ENCODE measurements around the gene CLECL1. TPM values are rescaled to one million over a fixed set of nuclear protein-coding genes. Genes with fewer than 3 reads are reported as not detected.
"Not testable (repeated sequence)": the region's sequence is repeated elsewhere in the genome, so short reads cannot be mapped to it uniquely, and the experiment has no call there.

CLECL1 gene
- total RNA-seq, 1 donor from 2014 or later: not detected

GRCh38 chr12:9718968-9719367 is 13.9 kb downstream of the CLECL1 start:
- no peak overlapping the region for H3K4me3 Mint-ChIP-seq (ENCODE audit: unreplicated experiment)
- H3K4me1 Mint-ChIP-seq (ENCODE audit: low read depth, unreplicated experiment): no peaks in the 10 kb centered on the region
- no peaks in the 10 kb centered on the region for H3K36me3 Mint-ChIP-seq (ENCODE audit: low read depth, unreplicated experiment)
- Histone ChIP-seq H4K20me1 (ENCODE audit: insufficient read depth, low read length) (no peaks in the 10 kb centered on the region), H3K9me3 (ENCODE audit: insufficient read depth, low read depth, low read length) (no peaks in the 10 kb centered on the region), H3K27ac (ENCODE audit: low read depth, low read length) (no peak overlapping the region), H3K4me1 (ENCODE audit: insufficient read depth, low read length) (no peaks in the 10 kb centered on the region), H3K27me3 (ENCODE audit: insufficient read depth, low read length) (no peaks in the 10 kb centered on the region), H2AFZ (ENCODE audit: low read depth, low read length) (no peak overlapping the region), H3K4me2 (ENCODE audit: low read length) (no peak overlapping the region), H3K79me2 (ENCODE audit: insufficient read depth, low read length) (no peaks in the 10 kb centered on the region), H3K4me3 (ENCODE audit: insufficient read depth, low read depth, low read length) (no peak overlapping the region), H3K36me3 (ENCODE audit: insufficient read depth, low read length) (no peaks in the 10 kb centered on the region), H3K9ac (ENCODE audit: low read length) (no peak overlapping the region)
- peaks cover 2% of the 10 kb centered on the region for H3K27me3 Mint-ChIP-seq (ENCODE audit: low read depth, unreplicated experiment)
- no peak for FAIRE-seq
- no peak for DNase-seq (ENCODE audit: low read depth)
- no peak overlapping the region for H3K27ac Mint-ChIP-seq (ENCODE audit: unreplicated experiment)
- peaks cover 4% of the 10 kb centered on the region for H3K9me3 Mint-ChIP-seq (ENCODE audit: unreplicated experiment)
- TF ChIP-seq CTCF (IDR thresholded peaks at IDR 0.05; ENCODE audit: insufficient read depth, low read depth, low read length) (no peak), EZH2 (IDR thresholded peaks at IDR 0.05; ENCODE audit: insufficient read depth, low read length) (no peak)

GRCh38 chr12:9717070-9717925 is 15.6 kb downstream of the CLECL1 start:
- H3K27ac Mint-ChIP-seq (ENCODE audit: unreplicated experiment): no peak overlapping the region
- H3K4me3 Mint-ChIP-seq (ENCODE audit: unreplicated experiment): no peak overlapping the region

GRCh38 chr12:9713032-9713558 is 19.8 kb downstream of the CLECL1 start:
- H3K27me3 ChIP-seq (ENCODE audit: insufficient read depth, low read length); H2AFZ ChIP-seq (ENCODE audit: low read depth, low read length): not testable (repeated sequence)

More at GRCh38 chr12:9717070-9717925, 15.6 kb downstream of the CLECL1 start:
- FAIRE-seq (no peak), DNase-seq (ENCODE audit: low read depth) (no peak)
- Histone ChIP-seq H4K20me1 (ENCODE audit: insufficient read depth, low read length) (no peaks in the 10 kb centered on the region), H3K27ac (ENCODE audit: low read depth, low read length) (no peak overlapping the region), H2AFZ (ENCODE audit: low read depth, low read length) (no peak overlapping the region), H3K4me2 (ENCODE audit: low read length) (no peak overlapping the region), H3K36me3 (ENCODE audit: insufficient read depth, low read length) (no peaks in the 10 kb centered on the region), H3K4me3 (ENCODE audit: insufficient read depth, low read depth, low read length) (no peak overlapping the region), H3K79me2 (ENCODE audit: insufficient read depth, low read length) (no peaks in the 10 kb centered on the region), H3K4me1 (ENCODE audit: insufficient read depth, low read length) (no peaks in the 10 kb centered on the region), H3K9ac (ENCODE audit: low read length) (no peak overlapping the region), H3K27me3 (ENCODE audit: insufficient read depth, low read length) (no peaks in the 10 kb centered on the region), H3K9me3 (ENCODE audit: insufficient read depth, low read depth, low read length) (no peaks in the 10 kb centered on the region)
- Mint-ChIP-seq H3K36me3 (ENCODE audit: low read depth, unreplicated experiment) (no peaks in the 10 kb centered on the region), H3K27me3 (ENCODE audit: low read depth, unreplicated experiment) (peaks cover 2% of the 10 kb centered on the region), H3K9me3 (ENCODE audit: unreplicated experiment) (peaks cover 4% of the 10 kb centered on the region), H3K4me1 (ENCODE audit: low read depth, unreplicated experiment) (no peaks in the 10 kb centered on the region)
- no peak for TF ChIP-seq CTCF (IDR thresholded peaks at IDR 0.05; ENCODE audit: insufficient read depth, low read depth, low read length)
- TF ChIP-seq EZH2 (IDR thresholded peaks at IDR 0.05; ENCODE audit: insufficient read depth, low read length): no peak

More at GRCh38 chr12:9713032-9713558, 19.8 kb downstream of the CLECL1 start:
- not testable (repeated sequence) for H3K4me3 ChIP-seq (ENCODE audit: insufficient read depth, low read depth, low read length); FAIRE-seq; H3K4me3 Mint-ChIP-seq (ENCODE audit: unreplicated experiment); H3K4me2 ChIP-seq (ENCODE audit: low read length); H3K4me1 ChIP-seq (ENCODE audit: insufficient read depth, low read length); H3K9ac ChIP-seq (ENCODE audit: low read length); H4K20me1 ChIP-seq (ENCODE audit: insufficient read depth, low read length); H3K27me3 Mint-ChIP-seq (ENCODE audit: low read depth, unreplicated experiment); H3K27ac Mint-ChIP-seq (ENCODE audit: unreplicated experiment); H3K9me3 Mint-ChIP-seq (ENCODE audit: unreplicated experiment); H3K27ac ChIP-seq (ENCODE audit: low read depth, low read length); H3K36me3 ChIP-seq (ENCODE audit: insufficient read depth, low read length); DNase-seq (ENCODE audit: low read depth); H3K79me2 ChIP-seq (ENCODE audit: insufficient read depth, low read length); H3K36me3 Mint-ChIP-seq (ENCODE audit: low read depth, unreplicated experiment); H3K9me3 ChIP-seq (ENCODE audit: insufficient read depth, low read depth, low read length)
- peaks cover 18% of the 10 kb centered on the region for H3K4me1 Mint-ChIP-seq (ENCODE audit: low read depth, unreplicated experiment)

All from astrocyte (in vitro differentiated cells and primary cell).